Measurements from ENCODE around the gene ARF1. TPM values are rescaled to one million over a fixed set of nuclear protein-coding genes. Genes with fewer than 3 reads are reported as not detected.

The ARF1 gene
- total RNA-seq, 2 experiments from 2014 or later = 163 to 322 TPM

DNA sequence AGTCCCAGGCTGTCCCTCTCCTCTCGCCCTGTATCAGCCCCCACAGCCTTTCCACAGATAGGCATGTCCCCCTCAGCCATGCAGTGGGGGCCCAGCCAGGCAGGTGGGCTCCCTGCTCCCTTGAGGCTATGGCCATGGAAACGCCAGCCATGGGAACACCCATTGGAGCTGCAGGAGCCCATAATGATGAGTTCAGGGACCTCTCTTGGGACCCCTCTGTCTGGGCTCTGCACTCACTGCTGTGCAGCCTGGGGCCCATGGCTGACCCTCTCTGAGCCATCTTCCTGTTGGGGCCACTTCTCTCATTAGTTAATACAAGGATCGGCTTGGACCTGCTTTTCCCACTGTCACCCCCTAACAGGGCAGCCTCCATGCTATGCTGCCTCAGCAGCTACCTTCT is 42.5 kb upstream of the ARF1 start:
- Histone ChIP-seq H3K4me1 (ENCODE audit: insufficient read depth, low read length, poor library complexity, severe bottlenecking) (no peaks in the 10 kb centered on the region), H3K4me2 (ENCODE audit: low read length) (no peak overlapping the region), H2AFZ (ENCODE audit: low read length) (no peak overlapping the region), H4K20me1 (ENCODE audit: insufficient read depth, low read length) (no peaks in the 10 kb centered on the region), H3K9me2 (ENCODE audit: insufficient read depth, low read length) (no peaks in the 10 kb centered on the region), H3K9me3 (ENCODE audit: low read length) (no peaks in the 10 kb centered on the region), H3K4me3 (ENCODE audit: low read depth, low read length, poor library complexity, severe bottlenecking) (no peak overlapping the region), H3K36me3 (ENCODE audit: insufficient read depth, low read length) (no peaks in the 10 kb centered on the region), H3K27ac (ENCODE audit: low read depth, low read length, poor library complexity, severe bottlenecking) (no peak overlapping the region), H3K79me2 (ENCODE audit: insufficient read depth, low read depth, low read length) (no peaks in the 10 kb centered on the region)
- BruUV-seq (replicated peaks) = no TSS peak
- intact Hi-C loops (cut with micrococcal nuclease; ENCODE audit: unreplicated experiment) = no loop called here
- TF ChIP-seq, protein P1, sequence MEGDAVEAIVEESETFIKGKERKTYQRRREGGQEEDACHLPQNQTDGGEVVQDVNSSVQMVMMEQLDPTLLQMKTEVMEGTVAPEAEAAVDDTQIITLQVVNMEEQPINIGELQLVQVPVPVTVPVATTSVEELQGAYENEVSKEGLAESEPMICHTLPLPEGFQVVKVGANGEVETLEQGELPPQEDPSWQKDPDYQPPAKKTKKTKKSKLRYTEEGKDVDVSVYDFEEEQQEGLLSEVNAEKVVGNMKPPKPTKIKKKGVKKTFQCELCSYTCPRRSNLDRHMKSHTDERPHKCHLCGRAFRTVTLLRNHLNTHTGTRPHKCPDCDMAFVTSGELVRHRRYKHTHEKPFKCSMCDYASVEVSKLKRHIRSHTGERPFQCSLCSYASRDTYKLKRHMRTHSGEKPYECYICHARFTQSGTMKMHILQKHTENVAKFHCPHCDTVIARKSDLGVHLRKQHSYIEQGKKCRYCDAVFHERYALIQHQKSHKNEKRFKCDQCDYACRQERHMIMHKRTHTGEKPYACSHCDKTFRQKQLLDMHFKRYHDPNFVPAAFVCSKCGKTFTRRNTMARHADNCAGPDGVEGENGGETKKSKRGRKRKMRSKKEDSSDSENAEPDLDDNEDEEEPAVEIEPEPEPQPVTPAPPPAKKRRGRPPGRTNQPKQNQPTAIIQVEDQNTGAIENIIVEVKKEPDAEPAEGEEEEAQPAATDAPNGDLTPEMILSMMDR (conservative IDR thresholded peaks at IDR 0.05; ENCODE audit: low read length) = no peak
- TF ChIP-seq EZH2phosphoT487 (IDR thresholded peaks at IDR 0.05; ENCODE audit: borderline replicate concordance, low read depth, low read length) = no peak
- ChIA-PET POLR2A (no interaction called here), CTCF (ENCODE audit: unreplicated experiment) (no interaction called here)
- DNase-seq (ENCODE audit: low spot score) = no peak

DNA sequence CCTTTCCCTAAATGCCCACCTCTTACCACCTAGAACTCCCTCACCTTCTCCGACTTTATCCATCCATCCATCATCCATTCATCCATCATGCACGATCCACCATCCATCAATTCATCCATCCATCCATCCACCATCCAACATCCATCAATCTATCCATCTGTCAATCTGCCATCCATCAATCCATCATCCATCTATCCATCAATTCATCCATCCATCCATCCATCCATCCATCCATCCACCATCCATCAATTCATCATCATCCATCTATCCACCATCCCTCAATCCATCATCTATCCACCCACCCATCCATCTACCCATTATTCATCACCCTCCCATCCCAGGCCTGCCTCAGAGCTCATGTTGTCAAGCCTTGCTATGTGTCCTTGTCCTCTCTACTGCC is 41.2 kb upstream of the ARF1 start:
- H4K20me1 ChIP-seq (ENCODE audit: insufficient read depth, low read length) = no peaks in the 10 kb centered on the region
- H3K4me2 ChIP-seq (ENCODE audit: low read length) = no peak overlapping the region
- no peak for DNase-seq (ENCODE audit: low spot score)
- TF ChIP-seq EZH2phosphoT487 (IDR thresholded peaks at IDR 0.05; ENCODE audit: borderline replicate concordance, low read depth, low read length) = no peak
- TF ChIP-seq, protein P1 (conservative IDR thresholded peaks at IDR 0.05; ENCODE audit: low read length) = no peak
- H3K27ac ChIP-seq (ENCODE audit: low read depth, low read length, poor library complexity, severe bottlenecking) = no peak overlapping the region
- H2AFZ ChIP-seq (ENCODE audit: low read length) = no peak overlapping the region
- ChIA-PET POLR2A (no interaction called here), CTCF (ENCODE audit: unreplicated experiment) (no interaction called here)
- no peaks in the 10 kb centered on the region for H3K9me2 ChIP-seq (ENCODE audit: insufficient read depth, low read length)
- H3K36me3 ChIP-seq (ENCODE audit: insufficient read depth, low read length) = no peaks in the 10 kb centered on the region
- H3K79me2 ChIP-seq (ENCODE audit: insufficient read depth, low read depth, low read length) = no peaks in the 10 kb centered on the region
- intact Hi-C loops (cut with micrococcal nuclease; ENCODE audit: unreplicated experiment) = no loop called here
- no TSS peak for BruUV-seq (replicated peaks)
- H3K9me3 ChIP-seq (ENCODE audit: low read length) = no peaks in the 10 kb centered on the region
- H3K4me3 ChIP-seq (ENCODE audit: low read depth, low read length, poor library complexity, severe bottlenecking) = no peak overlapping the region
- H3K4me1 ChIP-seq (ENCODE audit: insufficient read depth, low read length, poor library complexity, severe bottlenecking) = no peaks in the 10 kb centered on the region

DNA sequence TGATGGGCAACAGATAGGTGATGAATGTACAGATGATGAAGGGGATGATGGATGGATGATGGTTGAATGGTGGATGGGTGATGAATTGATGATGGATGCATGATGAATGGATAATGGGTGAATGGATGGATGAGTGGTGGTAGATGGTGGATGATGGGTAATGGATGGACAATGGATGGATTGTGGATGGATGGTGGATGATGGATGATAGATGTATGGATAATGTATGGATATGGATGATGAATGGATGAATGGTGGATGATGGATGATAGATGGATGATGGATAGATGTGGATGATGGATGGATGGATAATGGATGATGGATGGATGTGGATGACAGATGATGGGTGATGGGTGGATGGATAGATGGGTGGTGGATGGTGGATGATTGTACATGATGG is 40.0 kb upstream of the ARF1 start:
- Histone ChIP-seq H3K27ac (ENCODE audit: low read depth, low read length, poor library complexity, severe bottlenecking) (no peak overlapping the region), H3K4me2 (ENCODE audit: low read length) (no peak overlapping the region), H3K9me3 (ENCODE audit: low read length) (no peaks in the 10 kb centered on the region), H4K20me1 (ENCODE audit: insufficient read depth, low read length) (no peaks in the 10 kb centered on the region), H3K9me2 (ENCODE audit: insufficient read depth, low read length) (no peaks in the 10 kb centered on the region), H3K79me2 (ENCODE audit: insufficient read depth, low read depth, low read length) (no peaks in the 10 kb centered on the region), H3K4me1 (ENCODE audit: insufficient read depth, low read length, poor library complexity, severe bottlenecking) (no peaks in the 10 kb centered on the region), H3K36me3 (ENCODE audit: insufficient read depth, low read length) (no peaks in the 10 kb centered on the region), H2AFZ (ENCODE audit: low read length) (no peak overlapping the region), H3K4me3 (ENCODE audit: low read depth, low read length, poor library complexity, severe bottlenecking) (no peak overlapping the region)
- intact Hi-C loops (cut with micrococcal nuclease; ENCODE audit: unreplicated experiment) = no loop called here
- ChIA-PET POLR2A (no interaction called here), CTCF (ENCODE audit: unreplicated experiment) (no interaction called here)
- TF ChIP-seq EZH2phosphoT487 (IDR thresholded peaks at IDR 0.05; ENCODE audit: borderline replicate concordance, low read depth, low read length) = no peak
- TF ChIP-seq, protein P1 (conservative IDR thresholded peaks at IDR 0.05; ENCODE audit: low read length) = no peak
- no TSS peak for BruUV-seq (replicated peaks)
- DNase-seq (ENCODE audit: low spot score) = no peak

All from OCI-LY7 (cell line).